COR-L47 (cell line): Measurements from ENCODE around the gene PRKAG1.

Source experiments
- DNase-seq: peaks from one replicate; lab custom pipeline; 2025; lab: John Stamatoyannopoulos, UW

PRKAG1 gene

DNA sequence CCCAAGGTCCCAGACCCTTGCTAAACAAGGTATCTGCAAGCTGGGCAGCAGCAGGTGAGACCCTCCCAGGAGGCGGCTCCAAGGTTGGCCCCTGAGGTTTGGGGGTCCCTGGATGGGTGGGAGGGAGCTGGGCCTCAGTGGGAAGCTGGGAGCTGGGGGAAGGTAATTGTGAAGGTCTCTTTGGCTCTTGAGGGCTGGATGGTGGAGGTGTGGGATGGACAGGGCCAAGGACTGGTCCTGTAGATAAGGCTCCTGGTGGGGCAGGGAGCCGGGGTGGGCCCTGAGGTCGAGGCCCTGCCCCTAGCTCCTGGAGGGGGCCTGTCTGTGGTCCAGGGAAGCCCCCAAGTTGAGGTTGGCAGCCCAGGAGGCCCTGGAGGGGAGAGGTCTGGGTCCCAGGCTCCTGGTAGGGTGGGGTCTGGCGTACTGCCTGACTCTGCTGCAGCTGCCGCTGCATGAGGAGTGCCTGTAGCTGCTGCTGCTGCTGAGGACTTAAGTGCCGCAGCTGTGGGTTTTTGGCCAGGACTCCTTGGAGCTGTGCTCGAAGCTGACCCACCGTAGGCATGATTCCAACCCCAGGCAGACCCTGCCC, 13.1 kb upstream of the PRKAG1 start:
- no peak for DNase-seq

DNA sequence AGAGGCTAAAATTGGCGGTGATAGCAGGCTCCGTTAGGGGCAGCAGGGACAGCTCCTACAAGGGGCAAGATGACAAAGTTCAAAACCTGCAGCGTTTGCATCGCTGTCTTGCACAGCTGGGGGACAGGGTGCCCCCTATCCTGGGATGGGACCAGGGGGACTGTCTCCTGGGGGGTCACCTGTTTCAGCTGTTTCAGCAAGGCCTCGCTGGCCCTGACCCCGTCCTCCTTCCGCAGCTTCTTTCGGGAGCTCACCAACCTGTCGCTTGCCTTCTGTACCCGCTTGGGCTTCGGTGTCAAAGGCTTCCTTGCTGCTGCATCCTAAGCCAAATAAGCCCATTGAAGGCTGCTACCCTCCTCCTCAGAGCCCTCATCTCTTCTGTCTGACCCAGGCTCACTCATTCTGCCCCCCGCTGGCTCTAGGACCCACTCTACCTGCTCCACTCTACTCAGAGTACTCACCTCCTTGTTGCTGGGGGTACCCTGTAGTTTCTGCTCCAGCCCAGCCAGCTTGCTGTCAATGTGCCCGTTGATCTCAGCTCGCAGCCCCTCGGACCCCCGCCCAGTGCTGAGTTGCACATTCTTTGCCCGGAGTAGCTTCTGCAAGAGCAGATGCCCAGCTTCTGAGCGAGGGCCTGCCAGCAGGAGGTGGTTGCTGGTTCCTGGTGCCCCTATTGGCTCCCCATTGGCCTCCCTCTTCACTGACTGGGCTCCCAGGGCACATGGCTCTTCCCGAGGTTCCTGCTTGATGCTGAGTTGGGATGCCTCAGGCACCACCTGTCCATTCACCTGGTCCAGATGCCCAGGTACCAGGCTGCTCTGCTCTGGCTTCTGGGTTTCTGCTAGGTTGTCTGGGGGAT, 12.4 kb upstream of the PRKAG1 start:
- no peak for DNase-seq

GRCh38 chr12:49030119-49030518, 11.5 kb upstream of the PRKAG1 start:
- DNase-seq = no peak

DNA sequence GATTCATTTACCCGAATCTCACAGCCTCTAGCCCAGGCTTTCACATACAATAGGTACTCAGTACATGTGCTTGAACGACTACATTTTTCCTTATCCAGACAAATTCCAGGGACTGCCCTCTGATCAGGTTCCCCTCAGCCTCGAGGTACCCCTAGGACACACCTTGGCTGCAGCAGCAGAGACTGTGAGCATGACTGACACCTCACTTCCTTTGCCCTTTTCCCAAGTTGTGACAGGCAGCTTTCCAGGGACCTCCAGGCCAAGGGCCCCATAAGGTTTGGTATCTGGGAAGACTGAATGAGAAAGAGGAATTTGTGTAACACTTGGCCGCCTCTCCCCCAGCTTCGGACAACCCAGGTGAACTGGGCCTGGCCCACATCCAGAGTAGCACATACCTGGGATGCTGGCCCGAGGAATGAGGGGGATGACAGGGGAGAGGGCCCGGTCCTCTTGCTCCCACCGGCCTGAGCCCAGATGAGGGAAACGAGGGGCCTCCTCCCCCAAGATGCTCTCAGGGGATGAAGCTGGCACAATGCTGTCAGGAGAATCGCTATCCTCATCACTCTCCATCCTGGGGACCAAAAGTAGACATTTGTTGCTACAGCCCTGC, 10.2 kb upstream of the PRKAG1 start:
- no peak for DNase-seq

DNA sequence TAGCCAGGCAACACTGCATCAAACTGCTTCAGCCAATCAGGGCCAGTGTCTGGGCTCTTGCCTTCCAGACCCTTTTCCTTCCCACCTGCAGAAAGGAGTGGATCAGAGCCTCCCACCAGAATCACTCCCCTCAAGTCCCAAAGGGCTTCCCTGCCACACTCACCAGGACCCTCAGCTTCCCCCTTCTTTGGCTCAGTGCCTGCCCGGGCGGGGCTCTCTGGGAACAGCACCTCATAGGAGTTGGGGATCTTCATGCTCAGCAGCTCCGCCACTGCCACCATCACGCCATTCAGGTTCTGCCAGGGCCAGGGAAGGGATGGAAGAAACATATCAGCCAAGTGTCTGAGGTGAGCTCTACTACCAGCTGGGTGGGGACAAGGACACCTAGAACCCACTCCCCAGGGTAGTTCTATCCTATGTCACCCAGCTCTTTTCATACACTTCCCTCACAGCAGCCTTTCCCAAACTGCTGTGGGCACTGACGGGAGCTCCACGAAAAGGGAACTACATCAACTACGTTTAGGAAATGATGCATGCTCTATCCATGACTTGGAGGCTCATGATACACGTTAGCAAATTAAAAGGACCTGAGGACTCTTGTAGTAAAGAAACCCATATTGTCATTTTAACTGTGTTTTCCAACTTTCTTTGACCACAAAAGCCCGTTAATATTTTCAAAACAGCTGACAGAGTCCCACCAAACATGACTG, 9.4 kb upstream of the PRKAG1 start:
- DNase-seq = no peak

DNA sequence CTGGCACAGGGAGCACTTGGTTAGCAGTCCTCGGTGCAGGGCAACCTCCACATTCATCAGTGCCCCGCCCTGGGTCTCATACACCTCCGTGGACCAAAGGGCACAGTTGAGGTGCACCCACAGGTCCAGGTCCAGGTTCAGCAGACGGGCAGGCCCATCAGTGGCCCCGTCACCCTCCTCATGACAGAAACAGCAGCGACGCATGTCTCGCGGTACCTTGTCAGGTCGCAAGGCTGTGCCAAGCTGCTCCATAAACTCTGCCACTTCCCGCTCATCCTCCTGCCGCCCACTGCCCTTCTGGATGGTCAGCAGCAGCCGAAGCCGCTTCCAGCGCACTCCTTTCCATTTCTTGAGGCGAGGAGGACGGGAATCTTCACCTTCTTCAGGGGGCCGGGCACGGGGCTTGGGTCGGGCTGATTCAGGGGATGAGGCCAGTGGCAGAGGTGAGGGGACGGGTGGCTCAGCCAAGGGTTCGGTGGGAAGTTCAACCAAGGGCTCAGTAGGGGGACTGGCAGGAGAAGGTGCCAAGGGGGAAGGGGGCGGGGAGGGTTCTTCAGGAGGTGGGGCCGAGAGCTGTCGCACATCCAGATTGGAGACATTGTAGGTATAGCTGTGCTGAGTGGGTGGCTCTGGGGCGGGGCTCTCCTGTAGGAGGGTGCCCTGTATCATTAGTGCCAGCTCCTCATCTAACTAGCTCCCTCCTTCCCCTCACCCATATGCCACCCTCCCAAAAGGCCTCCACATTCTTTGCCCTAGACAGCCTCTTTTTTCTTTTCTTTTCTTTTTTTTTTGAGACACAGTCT, 8.3 kb upstream of the PRKAG1 start:
- no peak for DNase-seq

DNA sequence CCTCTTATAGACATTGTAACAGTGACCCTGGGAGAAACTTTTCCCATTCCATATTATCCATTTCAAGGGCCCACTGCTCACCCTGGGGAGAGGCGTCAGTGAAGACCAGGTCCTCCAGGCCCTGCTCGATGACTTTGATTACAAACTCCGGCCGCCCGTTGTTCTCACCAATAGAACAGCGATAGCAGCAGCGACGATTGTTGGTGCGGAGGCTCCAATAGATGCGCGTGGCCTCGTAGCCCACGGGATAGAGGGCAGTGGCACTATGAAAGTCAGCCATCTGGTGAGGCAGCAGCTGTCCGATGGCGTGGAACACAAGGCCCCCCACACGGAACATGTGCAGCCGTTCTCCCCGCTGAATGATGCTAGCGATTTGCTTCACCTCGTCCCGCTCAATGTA, 7.5 kb upstream of the PRKAG1 start:
- DNase-seq = no peak

GRCh38 chr12:49025463-49025862, 6.9 kb upstream of the PRKAG1 start:
- DNase-seq = no peak

GRCh38 chr12:49024543-49024942, 6.0 kb upstream of the PRKAG1 start:
- no peak for DNase-seq

DNA sequence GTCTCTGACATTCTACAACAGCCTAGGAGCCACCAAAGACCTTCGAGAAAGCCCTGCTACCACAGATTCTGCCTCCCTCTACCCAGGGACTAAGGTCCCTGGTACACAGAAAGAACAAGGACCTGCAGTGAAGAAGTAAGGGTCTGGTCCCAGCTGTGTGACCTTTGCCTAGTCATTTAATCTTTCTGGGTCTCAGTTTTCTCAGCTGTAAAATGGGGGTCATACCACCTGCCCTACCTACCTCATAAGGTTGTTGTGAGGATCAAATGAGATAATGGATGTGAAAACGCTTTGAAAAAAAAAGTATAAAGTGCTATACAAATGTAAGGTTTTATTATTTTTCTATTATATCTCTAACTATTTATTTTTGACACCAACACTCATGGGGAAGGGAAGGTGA, 5.2 kb upstream of the PRKAG1 start:
- DNase-seq = no peak

DNA sequence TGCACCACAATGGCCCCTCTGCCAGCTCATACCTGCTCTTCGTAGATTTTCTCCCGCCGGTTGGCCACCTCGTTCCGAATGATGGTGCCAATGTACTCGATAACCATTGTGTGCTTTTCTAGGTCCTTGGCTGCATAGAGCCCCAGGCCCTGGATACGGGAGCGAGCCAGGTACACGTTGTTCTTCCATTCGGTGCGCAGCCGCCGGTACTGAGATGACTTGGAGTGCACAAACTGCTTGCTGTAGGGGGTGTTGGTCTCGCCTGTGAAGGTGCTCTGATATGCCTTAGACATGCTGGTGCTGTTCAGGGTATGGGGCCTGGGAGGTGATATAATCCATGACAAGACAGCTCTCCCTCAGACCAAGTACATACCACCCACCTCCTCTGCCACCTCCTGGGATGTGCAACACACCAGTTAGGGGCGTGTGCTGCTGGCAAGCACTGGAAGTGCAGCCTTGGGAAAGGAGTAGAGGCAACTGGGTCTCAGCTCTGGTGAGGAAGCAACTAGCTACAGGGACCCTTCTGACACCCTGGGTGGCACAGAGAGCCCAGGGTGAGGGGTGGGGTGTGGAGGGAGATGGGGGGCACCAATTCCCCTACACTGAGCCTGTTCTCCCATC, 4.1 kb upstream of the PRKAG1 start:
- DNase-seq = no peak

GRCh38 chr12:49021292-49021915, 2.8 kb upstream of the PRKAG1 start:
- DNase-seq = no peak

DNA sequence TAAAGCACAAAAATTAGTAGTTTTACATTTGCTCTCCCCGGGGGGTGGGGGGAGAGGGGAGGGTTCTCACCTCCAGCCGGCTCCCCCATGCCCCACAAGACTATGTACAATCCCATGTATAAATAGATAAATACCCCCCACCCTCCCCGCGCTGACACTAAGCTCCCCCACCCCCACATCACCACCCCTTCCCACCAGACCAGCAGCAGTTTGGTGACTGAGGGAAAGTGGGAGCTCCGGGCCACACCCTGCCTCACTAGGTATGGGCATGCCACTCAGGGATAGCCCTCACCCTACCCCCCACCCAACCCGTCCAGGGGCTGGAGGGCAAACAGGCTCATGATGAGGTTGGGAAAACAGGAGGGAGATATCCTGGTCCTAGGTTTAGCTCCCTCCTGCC, 1.9 kb upstream of the PRKAG1 start:
- DNase-seq = no peak

DNA sequence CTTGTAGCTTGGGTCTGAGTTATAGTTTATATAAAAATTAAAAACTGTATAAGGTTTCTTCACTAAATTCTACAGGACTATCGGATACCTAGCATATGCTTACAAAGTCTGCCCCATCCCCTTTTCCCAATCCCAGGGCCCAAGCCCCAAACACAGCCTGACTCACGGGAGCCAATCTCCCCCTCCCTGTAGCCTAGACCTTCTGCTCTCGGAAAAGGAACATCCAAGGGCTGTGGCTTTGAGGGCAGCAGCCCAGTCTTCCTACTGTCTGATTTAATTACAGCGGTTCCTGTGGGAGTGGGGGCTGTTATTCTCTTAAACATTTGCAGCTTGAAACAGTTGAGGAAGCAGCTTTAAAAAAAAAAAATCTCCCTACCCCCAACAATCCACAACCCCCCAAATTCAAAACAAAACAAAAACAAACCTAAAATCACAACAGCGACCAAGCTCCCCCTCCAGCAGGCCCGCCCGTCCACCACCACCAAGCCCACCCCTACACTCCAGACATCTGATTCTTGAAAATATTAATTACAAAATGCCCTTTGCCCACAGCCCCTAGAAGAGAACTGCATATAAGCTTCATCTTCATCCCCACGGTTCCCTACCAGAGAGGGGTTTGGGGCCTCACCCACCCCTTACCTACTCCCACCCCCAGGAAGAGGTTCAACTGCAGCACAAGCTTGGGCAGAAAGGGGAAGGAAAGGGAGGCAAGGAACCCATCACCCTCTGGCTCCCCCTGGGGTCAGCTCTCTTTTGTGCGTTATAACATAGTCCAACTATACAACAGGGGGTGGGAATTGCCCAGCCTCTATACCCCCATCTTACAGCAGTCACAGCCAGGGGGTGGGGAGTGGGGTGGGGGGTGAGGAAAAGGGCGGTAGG, 1.1 kb upstream of the PRKAG1 start:
- peak; percentile 19 for DNase-seq

GRCh38 chr12:49019120-49019430, 499 bp upstream of the PRKAG1 start:
- DNase-seq = no peak

DNA sequence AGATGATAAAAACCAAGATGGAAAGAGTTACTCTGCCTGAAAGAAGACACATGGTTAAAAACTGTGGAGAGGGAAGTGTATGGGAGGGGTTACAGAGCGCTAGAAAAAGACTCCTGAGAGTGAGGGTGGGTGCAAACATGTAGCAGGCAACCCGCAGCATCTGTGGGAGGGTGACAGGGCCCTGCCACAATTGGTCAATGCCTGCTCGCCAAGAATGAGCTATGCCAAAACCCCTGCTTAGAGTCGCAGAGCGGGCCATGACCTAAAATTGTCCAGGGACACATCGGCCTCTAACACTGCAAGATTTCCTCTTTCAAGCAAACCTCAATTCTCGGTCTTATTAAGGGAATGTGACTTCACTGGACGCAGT, 700 bp downstream of the PRKAG1 start:
- no peak for DNase-seq

DNA sequence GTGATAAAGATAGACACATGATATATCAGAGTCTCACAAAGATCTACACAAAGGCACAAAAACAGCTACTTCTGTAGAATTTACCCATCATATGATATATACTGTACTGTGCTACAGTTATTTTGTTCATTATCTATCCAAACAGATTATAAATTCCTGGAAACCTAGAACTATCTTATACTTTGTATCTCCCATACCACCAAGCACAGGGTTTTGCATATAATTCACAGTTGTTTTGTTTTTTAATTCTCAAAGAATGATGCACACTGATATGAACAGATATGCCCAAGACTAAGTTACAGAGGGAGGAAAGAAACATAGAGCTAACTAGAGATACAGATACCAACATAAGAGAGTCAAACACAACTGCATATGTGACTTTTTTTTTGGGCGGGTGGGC, 3.4 kb downstream of the PRKAG1 start:
- no peak for DNase-seq

DNA sequence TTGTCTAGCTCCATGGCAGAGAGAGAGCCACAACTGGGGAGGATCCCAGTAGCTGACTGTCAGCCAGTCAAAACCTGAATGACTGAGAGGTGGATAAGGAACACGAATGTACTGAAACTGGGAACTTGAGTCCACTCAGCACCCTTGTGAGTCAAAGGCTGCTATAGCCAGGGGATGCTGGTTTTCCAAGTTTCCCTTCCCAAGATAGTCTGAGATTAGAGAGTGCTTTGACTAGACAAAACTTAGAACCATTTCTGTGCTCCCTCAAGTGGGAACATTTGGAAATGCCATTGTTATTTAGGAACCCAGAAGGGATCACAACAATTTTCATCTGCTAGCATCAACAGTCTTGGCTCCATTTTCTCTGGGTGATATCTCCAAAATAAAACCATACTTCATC, 4.0 kb downstream of the PRKAG1 start:
- DNase-seq = no peak

GRCh38 chr12:49013428-49013827, 5.1 kb downstream of the PRKAG1 start:
- DNase-seq = no peak

- DNase-seq = no peak
Measured at GRCh38 chr12:49012739-49013138, 5.8 kb downstream of the PRKAG1 start.
